H9 (cell line): Measurements from ENCODE around the gene PDCL3. TPM values are rescaled to one million over a fixed set of nuclear protein-coding genes. Genes with fewer than 3 reads are reported as not detected.

Experiments
- DNase-seq: peaks from one replicate; pipeline ENCODE4 v3.0.0-alpha.2; 2017
- H2AFZ ChIP-seq: one replicate; pipeline ENCODE4 v1.6.1; 2013; ENCODE audit warnings: mild to moderate bottlenecking, low read length, control low read depth, moderate library complexity
- H2AK5ac ChIP-seq: 2 replicates; pipeline ENCODE4 v1.6.1; 2013; ENCODE audit warnings: low read length, control low read depth, mixed read lengths; ENCODE audit not compliant: insufficient read length
- H2BK120ac ChIP-seq: one replicate; pipeline ENCODE4 v1.6.1; 2013; ENCODE audit warnings: low read depth, mild to moderate bottlenecking, low read length, control low read depth, inconsistent platforms; ENCODE audit not compliant: poor library complexity, severe bottlenecking
- H2BK12ac ChIP-seq: 2 replicates; pipeline ENCODE4 v1.6.1; 2013; ENCODE audit warnings: low read length, control low read depth, mixed read lengths, low read depth; ENCODE audit not compliant: insufficient read length
- H2BK15ac ChIP-seq: 2 replicates; pipeline ENCODE4 v1.6.1; 2013; ENCODE audit warnings: low read depth, low read length, control low read depth
- H2BK20ac ChIP-seq: one replicate; pipeline ENCODE4 v1.6.1; 2013; ENCODE audit warnings: low read depth, mild to moderate bottlenecking, low read length, control low read depth, inconsistent platforms; ENCODE audit not compliant: poor library complexity, severe bottlenecking
- H2BK5ac ChIP-seq: 2 replicates; pipeline ENCODE4 v1.6.1; 2013; ENCODE audit warnings: low read length, control low read depth, mixed read lengths; ENCODE audit not compliant: insufficient read length
- H3K14ac ChIP-seq: 2 replicates; pipeline ENCODE4 v1.6.1; 2013; ENCODE audit warnings: low read length, control low read depth; ENCODE audit not compliant: insufficient read depth
- H3K18ac ChIP-seq: 2 replicates; pipeline ENCODE4 v1.6.1; 2013; ENCODE audit warnings: low read depth, mild to moderate bottlenecking, mixed read lengths, low read length, control low read depth; ENCODE audit not compliant: insufficient read length
- H3K23ac ChIP-seq: 2 replicates; pipeline ENCODE4 v1.6.1; 2013; ENCODE audit warnings: low read length, control low read depth, mixed read lengths, low read depth; ENCODE audit not compliant: insufficient read length
- H3K23me2 ChIP-seq: 2 replicates; pipeline ENCODE4 v1.6.1; 2013; ENCODE audit warnings: low read depth, mild to moderate bottlenecking, mixed read lengths, low read length, control low read depth; ENCODE audit not compliant: insufficient read length, poor library complexity, severe bottlenecking
- H3K27ac ChIP-seq: 2 replicates; pipeline ENCODE4 v1.5.1; 2013; ENCODE audit warnings: low read length, control low read depth, mixed read lengths, low read depth; ENCODE audit not compliant: insufficient read length
- H3K27me3 ChIP-seq: 2 replicates; pipeline ENCODE4 v1.6.1; 2013; ENCODE audit warnings: low read length, control low read depth, inconsistent platforms; ENCODE audit not compliant: insufficient read depth
- H3K4ac ChIP-seq: 2 replicates; pipeline ENCODE4 v1.6.1; 2013; ENCODE audit warnings: low read depth, mild to moderate bottlenecking, control low read depth, inconsistent platforms, low read length, moderate library complexity
- H3K4me1 ChIP-seq: 2 replicates; pipeline ENCODE4 v1.6.1; 2013; ENCODE audit warnings: low read length, control low read depth, inconsistent platforms; ENCODE audit not compliant: insufficient read depth
- H3K4me2 ChIP-seq: 2 replicates; pipeline ENCODE4 v1.6.1; 2013; ENCODE audit warnings: low read length, control low read depth, mixed read lengths; ENCODE audit not compliant: insufficient read length, insufficient read depth
- H3K56ac ChIP-seq: 2 replicates; pipeline ENCODE4 v1.6.1; 2013; ENCODE audit warnings: low read depth, mild to moderate bottlenecking, mixed read lengths, low read length, control low read depth; ENCODE audit not compliant: insufficient read length
- H3K79me1 ChIP-seq: 2 replicates; pipeline ENCODE4 v1.6.1; 2013; ENCODE audit warnings: low read depth, mild to moderate bottlenecking, moderate library complexity, low read length, control low read depth, inconsistent platforms; ENCODE audit not compliant: insufficient read depth, poor library complexity, severe bottlenecking
- H3K79me2 ChIP-seq: 2 replicates; pipeline ENCODE4 v1.6.1; 2013; ENCODE audit warnings: low read length, control low read depth, inconsistent platforms; ENCODE audit not compliant: insufficient read depth
- H3K9ac ChIP-seq: 2 replicates; pipeline ENCODE4 v1.6.1; 2013; ENCODE audit warnings: low read length, control low read depth, mixed read lengths; ENCODE audit not compliant: insufficient read length; ENCODE audit errors: extremely low read depth
- H3K9me3 ChIP-seq: one replicate; pipeline ENCODE4 v1.6.1; 2013; ENCODE audit warnings: low read depth, low read length, inconsistent platforms; ENCODE audit not compliant: control insufficient read depth
- H3T11ph ChIP-seq: one replicate; pipeline ENCODE4 v1.6.1; 2013; ENCODE audit warnings: mild to moderate bottlenecking, low read length, control low read depth, inconsistent platforms
- H4K20me1 ChIP-seq: one replicate; pipeline ENCODE4 v1.6.1; 2013; ENCODE audit not compliant: control insufficient read depth, insufficient read length, insufficient read depth
- H4K5ac ChIP-seq: 2 replicates; pipeline ENCODE4 v1.6.1; 2013; ENCODE audit warnings: low read depth, mild to moderate bottlenecking, mixed read lengths, low read length, control low read depth; ENCODE audit not compliant: insufficient read length
- H4K8ac ChIP-seq: replicated peaks from 2 replicates; pipeline ENCODE4 v1.6.1; 2013; ENCODE audit warnings: low read length, control low read depth, mixed read lengths, low read depth; ENCODE audit not compliant: insufficient read length
- H4K91ac ChIP-seq: 2 replicates; pipeline ENCODE4 v1.6.1; 2013; ENCODE audit warnings: low read depth, mild to moderate bottlenecking, moderate library complexity, mixed read lengths, low read length, control low read depth; ENCODE audit not compliant: insufficient read length
- H3K27ac Mint-ChIP-seq, 3 experiments: 2 replicates in 2 of 3; 3 replicates in 1 of 3; pipeline ENCODE4 v1.8.0; 2020 to 2021; ENCODE audit warnings: mixed read lengths in 3 of 3, mild to moderate bottlenecking in 1 of 3, moderate library complexity in 1 of 3
- H3K27me3 Mint-ChIP-seq: 2 replicates; pipeline ENCODE4 v1.8.0; 2021; ENCODE audit warnings: low read depth, mild to moderate bottlenecking, moderate library complexity, mixed read lengths
- H3K36me3 Mint-ChIP-seq, 3 experiments: 2 replicates in 2 of 3; 3 replicates in 1 of 3; pipeline ENCODE4 v1.8.0; 2020 to 2021; ENCODE audit warnings: low read depth in 3 of 3, mixed read lengths in 3 of 3; ENCODE audit not compliant: insufficient read depth in 1 of 3
- H3K4me1 Mint-ChIP-seq, 2 experiments: 2 replicates each; pipeline ENCODE4 v1.8.0; 2020; ENCODE audit warnings: mixed read lengths in 2 of 2
- H3K4me3 Mint-ChIP-seq, 2 experiments: 2 replicates in 1 of 2; 3 replicates in 1 of 2; pipeline ENCODE4 v1.8.0; 2020 to 2021; ENCODE audit warnings: mild to moderate bottlenecking in 2 of 2, mixed read lengths in 2 of 2, moderate library complexity in 1 of 2
- H3K9me3 Mint-ChIP-seq, 2 experiments: 2 replicates in 1 of 2; 3 replicates in 1 of 2; pipeline ENCODE4 v1.8.0; 2020; ENCODE audit warnings: mild to moderate bottlenecking in 2 of 2, mixed read lengths in 2 of 2, moderate library complexity in 1 of 2
- CTCF ChIP-seq: fragments of 200-600 bp; sonication (generic); conservative IDR thresholded peaks from 3 replicates; pipeline ENCODE4 v1.8.0; 2021; ENCODE audit warnings: antibody characterized with exemption, mild to moderate bottlenecking
- WGBS: extraction: QIAGEN DNeasy Blood & Tissue Kit; methylation state at CpG from one replicate; pipeline ENCODE4 v1.1.7; 2013; ENCODE audit warnings: missing lambda C conversion rate, low lambda C conversion rate, mixed read lengths; ENCODE audit not compliant: insufficient read length; ENCODE audit errors: extremely low coverage; 5-methylcytosine and 5-hydroxymethylcytosine counted together
- total RNA-seq: library from RNA; stranded (reverse); gene quantifications from 2 replicates; pipeline ENCODE4 v1.2.1, GENCODE V29; 2021

Gene PDCL3
- total RNA-seq, 1 experiment from 2014 or later: 39.4 TPM

GRCh38 chr2:100568989-100569388, 6.2 kb downstream of the PDCL3 start:
- no peaks in the 10 kb centered on the region for H3K9me3 ChIP-seq

More at GRCh38 chr2:100568989-100569388, 6.2 kb downstream of the PDCL3 start:
- no peaks in the 10 kb centered on the region for H3K27me3 Mint-ChIP-seq
- no peak overlapping the region for H2AK5ac ChIP-seq
- no peak overlapping the region for H2BK5ac ChIP-seq
- no peak overlapping the region for H4K5ac ChIP-seq
- no peak overlapping the region for H3K4me2 ChIP-seq
- H3K4me3 Mint-ChIP-seq: no peak overlapping the region
- no peaks in the 10 kb centered on the region; the same call in 1 of the 2 replicates for H3K79me2 ChIP-seq
- no peak overlapping the region for H2BK12ac ChIP-seq
- no peaks in the 10 kb centered on the region for H3K79me1 ChIP-seq
- no peaks in the 10 kb centered on the region for H3K4me1 ChIP-seq
- no peak overlapping the region for H4K8ac ChIP-seq
- WGBS: no CpG with 5 or more reads among the region's 6 CpGs
- peaks cover 28 to 72% (median 61%) of the 10 kb centered on the region in 3 experiments; a peak in 6 of 7 replicates for H3K36me3 Mint-ChIP-seq
- no peak overlapping the region for H2AFZ ChIP-seq
- H3K56ac ChIP-seq: no peak overlapping the region
- no peak overlapping the region for H4K91ac ChIP-seq
- H3T11ph ChIP-seq: no peak overlapping the region
- H3K27me3 ChIP-seq: no peaks in the 10 kb centered on the region
- no peak overlapping the region for H2BK20ac ChIP-seq
- TF ChIP-seq CTCF: no peak
- H2BK120ac ChIP-seq: no peak overlapping the region
- DNase-seq: no peak
- H3K23ac ChIP-seq: no peak overlapping the region
- H4K20me1 ChIP-seq: no peaks in the 10 kb centered on the region
- no peak overlapping the region for H2BK15ac ChIP-seq
- no peak overlapping the region for H3K4ac ChIP-seq
- no peaks in the 10 kb centered on the region for H3K23me2 ChIP-seq
- H3K27ac ChIP-seq: no peak overlapping the region
- H3K18ac ChIP-seq: no peak overlapping the region
- no peak overlapping the region for H3K9ac ChIP-seq
- H3K4me1 Mint-ChIP-seq: no peaks in the 10 kb centered on the region
- H3K27ac Mint-ChIP-seq: no peak overlapping the region
- no peaks in the 10 kb centered on the region for H3K9me3 Mint-ChIP-seq
- no peak overlapping the region for H3K14ac ChIP-seq
